ENCODE results near the gene RER1. TPM values are rescaled to one million over a fixed set of nuclear protein-coding genes. Genes with fewer than 3 reads are reported as not detected.

The RER1 gene
- total RNA-seq, 1 donor from 2014 or later, result 147 TPM

DNA sequence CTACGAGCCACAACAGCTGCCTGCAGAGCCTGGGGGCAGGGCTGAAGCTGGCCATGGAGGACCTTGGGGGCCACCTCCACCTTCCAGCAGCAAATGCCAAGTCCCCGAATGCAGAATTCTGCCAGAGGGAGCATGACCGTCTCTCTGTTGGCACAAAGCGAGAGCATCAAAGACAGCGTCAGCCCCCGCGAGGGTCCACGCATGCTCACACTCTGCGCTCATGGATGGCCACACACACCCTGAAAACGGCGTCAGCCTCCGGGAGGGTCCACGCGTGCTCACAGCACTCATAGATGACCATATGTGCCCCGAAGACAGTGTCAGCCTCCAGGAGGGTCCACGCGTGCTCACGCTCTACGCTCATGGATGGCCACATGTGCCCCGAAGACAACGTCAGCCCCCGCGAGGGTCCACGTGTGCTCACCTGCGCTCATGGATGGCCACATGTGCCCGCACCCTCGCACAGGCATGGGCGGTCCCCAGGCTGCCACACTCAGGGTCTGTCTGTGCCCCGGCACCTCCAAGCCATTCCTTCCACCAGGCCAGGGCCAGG is 46.8 kb upstream of the RER1 start:
- H3K4me3 Mint-ChIP-seq (ENCODE audit: unreplicated experiment), result no peak overlapping the region
- no peaks in the 10 kb centered on the region for H3K27me3 Mint-ChIP-seq (ENCODE audit: unreplicated experiment)
- no peak overlapping the region for H3K27ac Mint-ChIP-seq (ENCODE audit: unreplicated experiment)
- no peaks in the 10 kb centered on the region for H3K4me1 Mint-ChIP-seq (ENCODE audit: unreplicated experiment)
- DNase-seq (ENCODE audit: extremely low spot score, unreplicated experiment), result no peak
- H3K36me3 Mint-ChIP-seq (ENCODE audit: unreplicated experiment), result no peaks in the 10 kb centered on the region
- no peaks in the 10 kb centered on the region for H3K9me3 Mint-ChIP-seq (ENCODE audit: unreplicated experiment)
- TF ChIP-seq, protein P1, sequence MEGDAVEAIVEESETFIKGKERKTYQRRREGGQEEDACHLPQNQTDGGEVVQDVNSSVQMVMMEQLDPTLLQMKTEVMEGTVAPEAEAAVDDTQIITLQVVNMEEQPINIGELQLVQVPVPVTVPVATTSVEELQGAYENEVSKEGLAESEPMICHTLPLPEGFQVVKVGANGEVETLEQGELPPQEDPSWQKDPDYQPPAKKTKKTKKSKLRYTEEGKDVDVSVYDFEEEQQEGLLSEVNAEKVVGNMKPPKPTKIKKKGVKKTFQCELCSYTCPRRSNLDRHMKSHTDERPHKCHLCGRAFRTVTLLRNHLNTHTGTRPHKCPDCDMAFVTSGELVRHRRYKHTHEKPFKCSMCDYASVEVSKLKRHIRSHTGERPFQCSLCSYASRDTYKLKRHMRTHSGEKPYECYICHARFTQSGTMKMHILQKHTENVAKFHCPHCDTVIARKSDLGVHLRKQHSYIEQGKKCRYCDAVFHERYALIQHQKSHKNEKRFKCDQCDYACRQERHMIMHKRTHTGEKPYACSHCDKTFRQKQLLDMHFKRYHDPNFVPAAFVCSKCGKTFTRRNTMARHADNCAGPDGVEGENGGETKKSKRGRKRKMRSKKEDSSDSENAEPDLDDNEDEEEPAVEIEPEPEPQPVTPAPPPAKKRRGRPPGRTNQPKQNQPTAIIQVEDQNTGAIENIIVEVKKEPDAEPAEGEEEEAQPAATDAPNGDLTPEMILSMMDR (IDR thresholded peaks at IDR 0.05), result no peak

GRCh38 chr1:2345297-2346075 is 46.2 kb upstream of the RER1 start:
- TF ChIP-seq, protein P1 (IDR thresholded peaks at IDR 0.05), result no peak
- no peak for DNase-seq (ENCODE audit: extremely low spot score, unreplicated experiment)
- H3K4me3 Mint-ChIP-seq (ENCODE audit: unreplicated experiment), result no peak overlapping the region

DNA sequence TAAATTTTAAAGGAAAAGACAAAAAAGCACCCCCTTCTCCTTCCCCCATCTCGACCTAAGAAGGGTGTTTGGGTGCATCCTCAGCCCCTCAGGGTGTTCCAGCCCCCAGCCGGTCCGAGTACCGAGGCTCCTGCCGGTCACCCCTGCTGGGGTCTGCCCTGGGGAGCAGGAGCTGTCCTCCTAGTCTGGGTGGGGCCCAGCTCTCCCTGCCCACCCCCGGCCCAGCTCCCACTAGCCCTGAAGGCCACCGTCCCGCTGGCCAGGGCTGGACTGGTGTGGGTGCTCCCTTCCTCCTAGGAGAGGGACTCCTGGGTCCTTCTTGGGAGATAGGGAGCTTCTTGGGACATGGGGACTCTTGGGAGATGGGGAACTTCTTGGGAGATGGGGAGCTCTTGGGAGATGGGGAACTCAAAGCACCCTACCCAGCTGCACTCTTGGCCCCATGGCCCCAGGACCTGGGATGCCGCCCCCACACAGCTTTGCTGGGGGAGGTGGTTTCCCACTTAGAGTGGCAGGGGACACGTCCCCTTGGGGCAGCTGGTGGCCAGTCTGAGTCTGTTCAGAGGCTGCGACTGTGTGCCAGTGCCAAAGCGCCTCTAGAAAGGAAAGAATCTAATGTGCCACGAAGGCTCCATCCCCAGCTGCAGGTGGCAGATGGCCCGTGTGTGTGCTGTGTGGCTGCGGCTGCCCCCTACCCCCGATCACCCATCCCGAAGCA is 44.8 kb upstream of the RER1 start:
- no peak overlapping the region for H3K27ac Mint-ChIP-seq (ENCODE audit: unreplicated experiment)
- H3K4me3 Mint-ChIP-seq (ENCODE audit: unreplicated experiment), result no peak overlapping the region
- H3K27me3 Mint-ChIP-seq (ENCODE audit: unreplicated experiment), result no peaks in the 10 kb centered on the region
- TF ChIP-seq, protein P1 (IDR thresholded peaks at IDR 0.05), result no peak
- DNase-seq (ENCODE audit: extremely low spot score, unreplicated experiment), result no peak
- H3K4me1 Mint-ChIP-seq (ENCODE audit: unreplicated experiment), result no peaks in the 10 kb centered on the region
- no peaks in the 10 kb centered on the region for H3K9me3 Mint-ChIP-seq (ENCODE audit: unreplicated experiment)
- H3K36me3 Mint-ChIP-seq (ENCODE audit: unreplicated experiment), result no peaks in the 10 kb centered on the region

More at GRCh38 chr1:2345297-2346075, 46.2 kb upstream of the RER1 start:
- no peak overlapping the region for H3K27ac Mint-ChIP-seq (ENCODE audit: unreplicated experiment)
- H3K27me3 Mint-ChIP-seq (ENCODE audit: unreplicated experiment), result no peaks in the 10 kb centered on the region
- H3K36me3 Mint-ChIP-seq (ENCODE audit: unreplicated experiment), result no peaks in the 10 kb centered on the region
- no peaks in the 10 kb centered on the region for H3K4me1 Mint-ChIP-seq (ENCODE audit: unreplicated experiment)
- H3K9me3 Mint-ChIP-seq (ENCODE audit: unreplicated experiment), result no peaks in the 10 kb centered on the region

GRCh38 chr1:2347409-2347785 is 44.2 kb upstream of the RER1 start:
- H3K4me1 Mint-ChIP-seq (ENCODE audit: unreplicated experiment), result no peaks in the 10 kb centered on the region
- H3K27ac Mint-ChIP-seq (ENCODE audit: unreplicated experiment), result no peak overlapping the region
- no peaks in the 10 kb centered on the region for H3K27me3 Mint-ChIP-seq (ENCODE audit: unreplicated experiment)
- no peaks in the 10 kb centered on the region for H3K9me3 Mint-ChIP-seq (ENCODE audit: unreplicated experiment)
- TF ChIP-seq, protein P1 (IDR thresholded peaks at IDR 0.05), result no peak
- no peak overlapping the region for H3K4me3 Mint-ChIP-seq (ENCODE audit: unreplicated experiment)
- H3K36me3 Mint-ChIP-seq (ENCODE audit: unreplicated experiment), result no peaks in the 10 kb centered on the region
- DNase-seq (ENCODE audit: extremely low spot score, unreplicated experiment), result no peak

GRCh38 chr1:2347896-2348295 is 43.7 kb upstream of the RER1 start:
- H3K4me3 Mint-ChIP-seq (ENCODE audit: unreplicated experiment), result no peak overlapping the region
- no peaks in the 10 kb centered on the region for H3K27me3 Mint-ChIP-seq (ENCODE audit: unreplicated experiment)
- no peaks in the 10 kb centered on the region for H3K36me3 Mint-ChIP-seq (ENCODE audit: unreplicated experiment)
- H3K4me1 Mint-ChIP-seq (ENCODE audit: unreplicated experiment), result no peaks in the 10 kb centered on the region
- TF ChIP-seq, protein P1 (IDR thresholded peaks at IDR 0.05), result no peak
- no peak for DNase-seq (ENCODE audit: extremely low spot score, unreplicated experiment)
- no peak overlapping the region for H3K27ac Mint-ChIP-seq (ENCODE audit: unreplicated experiment)
- H3K9me3 Mint-ChIP-seq (ENCODE audit: unreplicated experiment), result no peaks in the 10 kb centered on the region

All from osteocyte (in vitro differentiated cells).